ENCODE results near the gene NFATC1.

DNA sequence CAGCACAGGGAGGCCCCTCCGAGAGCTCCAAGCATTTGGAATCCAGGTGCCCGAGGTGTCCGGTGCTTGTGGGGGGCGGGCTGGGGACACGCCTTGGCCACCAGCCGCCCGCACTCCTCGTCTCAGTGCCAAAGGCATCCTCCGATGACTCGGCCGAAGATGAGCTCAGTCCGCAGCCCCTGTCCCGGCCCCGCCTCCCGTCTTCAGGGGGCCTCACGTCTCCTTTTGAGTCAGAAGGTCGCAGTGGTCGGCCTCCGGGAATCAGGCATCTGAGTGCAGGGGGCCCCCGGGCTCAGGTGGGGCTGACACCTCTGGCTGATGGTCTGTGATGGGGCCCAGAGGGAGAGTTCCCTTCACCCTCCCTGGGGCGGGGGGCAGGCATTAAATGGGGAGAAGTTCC is 74.8 kb downstream of the NFATC1 start:
- TF ChIP-seq, protein P1, sequence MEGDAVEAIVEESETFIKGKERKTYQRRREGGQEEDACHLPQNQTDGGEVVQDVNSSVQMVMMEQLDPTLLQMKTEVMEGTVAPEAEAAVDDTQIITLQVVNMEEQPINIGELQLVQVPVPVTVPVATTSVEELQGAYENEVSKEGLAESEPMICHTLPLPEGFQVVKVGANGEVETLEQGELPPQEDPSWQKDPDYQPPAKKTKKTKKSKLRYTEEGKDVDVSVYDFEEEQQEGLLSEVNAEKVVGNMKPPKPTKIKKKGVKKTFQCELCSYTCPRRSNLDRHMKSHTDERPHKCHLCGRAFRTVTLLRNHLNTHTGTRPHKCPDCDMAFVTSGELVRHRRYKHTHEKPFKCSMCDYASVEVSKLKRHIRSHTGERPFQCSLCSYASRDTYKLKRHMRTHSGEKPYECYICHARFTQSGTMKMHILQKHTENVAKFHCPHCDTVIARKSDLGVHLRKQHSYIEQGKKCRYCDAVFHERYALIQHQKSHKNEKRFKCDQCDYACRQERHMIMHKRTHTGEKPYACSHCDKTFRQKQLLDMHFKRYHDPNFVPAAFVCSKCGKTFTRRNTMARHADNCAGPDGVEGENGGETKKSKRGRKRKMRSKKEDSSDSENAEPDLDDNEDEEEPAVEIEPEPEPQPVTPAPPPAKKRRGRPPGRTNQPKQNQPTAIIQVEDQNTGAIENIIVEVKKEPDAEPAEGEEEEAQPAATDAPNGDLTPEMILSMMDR (IDR thresholded peaks at IDR 0.05) = no peak
- TF ChIP-seq POLR2A (IDR thresholded peaks at IDR 0.05) = no peak

All from esophagus squamous epithelium (tissue), 4 donors.